Small intestine (tissue), 7 donors: Measurements from ENCODE around the gene SMYD3. TPM values are rescaled to one million over a fixed set of nuclear protein-coding genes. Genes with fewer than 3 reads are reported as not detected.

ENCODE experiments used
- DNase-seq, 2 donors: peaks; one replicate each; pipeline versions ENCODE4 v3.0.0 to v3.0.0-alpha.2; 2013
- FAIRE-seq: peaks from 2 replicates; lab custom pipeline; 2012; peaks lifted over from hg19 to GRCh38; lab: Jason Lieb, UNC
- H3K27ac ChIP-seq, 3 donors: one replicate each; pipeline ENCODE4 v1.5.1; 2013; ENCODE audit warnings: low read length in 2 of 3, mild to moderate bottlenecking in 2 of 3, control low read depth in 1 of 3, inconsistent platforms in 1 of 3, low read depth in 1 of 3, moderate library complexity in 1 of 3
- H3K27me3 ChIP-seq, 3 donors: one replicate each; pipeline ENCODE4 v1.6.1; 2013; ENCODE audit warnings: low read length in 3 of 3, inconsistent platforms in 1 of 3; ENCODE audit not compliant: control insufficient read depth in 3 of 3, insufficient read depth in 3 of 3
- H3K36me3 ChIP-seq, 3 donors: one replicate each; pipeline ENCODE4 v1.6.1; 2013; ENCODE audit warnings: low read length in 3 of 3, inconsistent platforms in 1 of 3, low read depth in 1 of 3, mild to moderate bottlenecking in 1 of 3, moderate library complexity in 1 of 3; ENCODE audit not compliant: control insufficient read depth in 3 of 3, insufficient read depth in 2 of 3
- H3K4me1 ChIP-seq, 3 donors: one replicate each; pipeline ENCODE4 v1.6.1; 2013; ENCODE audit warnings: low read length in 2 of 3, inconsistent platforms in 1 of 3, low read depth in 1 of 3, mild to moderate bottlenecking in 1 of 3, moderate library complexity in 1 of 3; ENCODE audit not compliant: control insufficient read depth in 3 of 3, insufficient read depth in 2 of 3
- H3K4me3 ChIP-seq, 3 donors: one replicate each; pipeline ENCODE4 v1.5.1; 2013; ENCODE audit warnings: low read length in 3 of 3, control low read depth in 1 of 3, inconsistent platforms in 1 of 3, low read depth in 1 of 3, mild to moderate bottlenecking in 1 of 3, moderate library complexity in 1 of 3
- H3K9me3 ChIP-seq, 2 donors: one replicate each; pipeline ENCODE4 v1.6.1; 2013; ENCODE audit warnings: low read depth in 1 of 2, low read length in 1 of 2; ENCODE audit not compliant: control insufficient read depth in 2 of 2, insufficient read depth in 1 of 2
- WGBS, 3 donors: extraction: QIAGEN DNeasy Blood & Tissue Kit; methylation state at CpG; one replicate each; pipeline ENCODE4 v1.1.7; 2013; 5-methylcytosine and 5-hydroxymethylcytosine counted together
- polyA plus RNA-seq, 4 donors: library from polyadenylated mRNA; stranded (reverse) in 3 of 4; unstranded in 1 of 4; fragments of 200-250 nt in 3 of 4; fragments of 120-200 nt in 1 of 4; gene quantifications; one replicate each; pipeline versions ENCODE4 v1.2.1 to v1.2.3, GENCODE V29; 2013
- donor health status: healthy with polysubstance abuse.
- donor health status: control.
- donor health status: control.
- donor health status: Bipolar disorder and iron deficiency.
- donor health status: healthy.

The SMYD3 gene
- polyA plus RNA-seq, 4 donors, result 5.4 to 10.1 (median 8.5) TPM

DNA sequence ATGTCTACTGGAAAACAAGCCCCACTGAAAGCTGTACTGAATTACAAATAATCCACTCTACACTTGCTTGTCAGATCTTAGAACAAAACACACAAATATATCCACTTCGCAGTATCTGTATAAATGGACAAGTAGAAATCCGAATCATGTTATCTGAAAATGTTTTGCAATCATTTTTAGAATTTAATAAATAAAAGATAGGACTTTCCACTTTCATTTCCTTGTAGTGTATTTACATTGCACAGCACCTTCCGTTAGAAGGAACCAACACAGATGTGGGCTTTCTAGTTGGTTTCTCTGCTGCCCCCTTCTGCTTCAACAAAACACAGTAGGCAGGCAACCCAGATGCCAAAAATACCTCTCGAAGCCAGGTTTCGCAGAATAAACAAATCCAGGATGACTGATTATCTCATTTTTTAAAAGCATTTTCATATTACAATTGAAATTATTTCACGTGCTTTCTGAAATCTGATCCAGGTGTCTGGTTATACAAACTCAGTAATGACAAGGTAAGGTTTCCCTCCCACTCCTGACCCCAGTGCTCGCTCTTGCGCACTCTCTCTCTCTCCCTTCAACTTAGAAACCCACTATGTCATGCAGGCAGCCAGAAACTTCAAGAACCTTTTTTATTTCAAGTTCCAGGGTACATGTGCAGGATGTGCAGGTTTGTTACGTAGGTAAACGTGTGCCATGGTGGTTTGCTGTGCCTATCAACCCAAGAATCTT lies 389.9 kb downstream of the SMYD3 start:
- DNase-seq (peak; percentile 45 to 54), FAIRE-seq (no peak)
- H3K27ac ChIP-seq, result peak overlapping the region in 1 of 3 donors; percentile 34
- no peaks in the 10 kb centered on the region for H3K27me3 ChIP-seq
- H3K36me3 ChIP-seq, result no peaks in the 10 kb centered on the region
- H3K4me3 ChIP-seq, result no peak overlapping the region
- peaks cover 0 to 3% of the 10 kb centered on the region in 2 donors for H3K9me3 ChIP-seq
- no peaks in the 10 kb centered on the region for H3K4me1 ChIP-seq
- WGBS, 3 donors, result 39 to 44% (median 40%) methylated on average over 10 of the region's 10 CpGs

DNA sequence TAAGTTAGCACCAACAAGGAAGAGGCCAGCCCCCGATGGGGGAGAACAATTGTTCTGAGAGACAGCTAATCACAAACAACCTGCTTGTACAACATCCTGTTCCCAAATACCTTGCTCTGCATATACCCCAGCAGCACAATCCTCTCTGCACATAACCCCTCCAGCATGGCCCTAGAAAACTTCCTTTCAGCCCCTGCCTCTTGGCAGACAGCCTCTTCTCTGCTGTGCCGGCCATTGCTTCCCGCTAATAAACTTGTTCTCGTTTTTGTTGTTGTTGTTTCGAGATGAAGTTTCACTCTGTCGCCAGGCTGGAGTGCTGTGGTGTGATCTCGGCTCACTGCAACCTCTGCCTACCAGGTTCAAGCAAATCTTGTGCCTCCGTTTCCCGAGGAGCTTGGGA lies 392.7 kb downstream of the SMYD3 start:
- DNase-seq (no peak), FAIRE-seq (no peak)
- Histone ChIP-seq H3K4me3 (no peak overlapping the region), H3K9me3 (peaks cover 0 to 10% of the 10 kb centered on the region in 2 donors), H3K27ac (no peak overlapping the region), H3K36me3 (no peaks in the 10 kb centered on the region), H3K27me3 (no peaks in the 10 kb centered on the region), H3K4me1 (no peaks in the 10 kb centered on the region)
- WGBS, 3 donors, result 77 to 83% (median 79%) methylated on average over 9 of the region's 9 CpGs

DNA sequence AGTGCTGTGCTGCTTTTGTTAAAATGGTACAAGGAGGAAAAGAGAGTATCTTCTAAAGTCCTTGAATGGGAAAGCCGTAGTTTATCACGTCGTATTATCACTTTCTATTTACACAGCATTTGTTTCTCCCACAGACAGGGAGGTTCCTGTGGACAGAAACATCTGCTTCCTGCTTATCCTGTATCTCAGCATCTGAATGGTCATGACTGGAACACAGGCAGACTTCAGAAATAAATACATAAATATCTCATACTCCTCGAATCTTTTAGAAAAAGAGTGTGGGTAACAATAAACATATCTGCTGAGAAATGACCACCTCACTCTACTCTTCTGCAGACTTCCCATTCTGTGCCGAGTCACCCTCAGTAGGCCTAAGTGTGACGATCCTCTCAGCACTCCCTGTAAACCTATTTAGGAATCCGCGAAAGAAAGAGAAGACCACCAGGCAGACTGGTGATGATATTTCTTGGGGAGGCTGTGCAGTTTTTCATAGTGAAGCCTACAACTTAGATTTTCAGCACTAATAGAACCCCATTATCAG lies 393.5 kb downstream of the SMYD3 start:
- DNase-seq (peak in 1 of 2 donors; percentile 9), FAIRE-seq (no peak)
- no peaks in the 10 kb centered on the region for H3K36me3 ChIP-seq
- H3K27ac ChIP-seq, result peak overlapping the region in 1 of 3 donors; percentile 23
- H3K4me1 ChIP-seq, result peaks cover 0 to 2% (median 0%) of the 10 kb centered on the region in 3 donors
- H3K27me3 ChIP-seq, result no peaks in the 10 kb centered on the region
- peaks cover 0 to 7% of the 10 kb centered on the region in 2 donors for H3K9me3 ChIP-seq
- 56 to 75% (median 70%) methylated on average over 8 of the region's 8 CpGs for WGBS, 3 donors
- no peak overlapping the region for H3K4me3 ChIP-seq

DNA sequence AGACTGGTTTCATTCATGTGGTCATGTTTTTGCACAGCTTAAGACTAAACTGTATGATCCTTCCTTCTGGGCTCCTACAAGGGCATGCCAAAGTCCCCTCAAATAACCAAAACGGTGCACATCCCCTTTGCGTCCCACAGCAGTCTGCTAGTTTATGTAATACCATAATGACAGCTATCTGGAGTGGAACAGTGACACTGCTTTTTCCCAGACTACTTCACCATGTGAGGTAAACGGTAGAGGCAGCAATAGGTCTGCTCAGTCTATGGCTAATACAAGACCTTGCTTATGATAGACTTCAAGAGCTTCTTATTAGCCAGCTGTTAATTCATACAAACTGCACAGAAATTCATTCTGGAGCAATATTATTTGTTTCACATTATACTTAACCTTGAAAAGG lies 395.5 kb downstream of the SMYD3 start:
- Histone ChIP-seq H3K9me3 (peaks cover 0 to 7% of the 10 kb centered on the region in 2 donors), H3K27me3 (no peaks in the 10 kb centered on the region), H3K4me3 (no peak overlapping the region), H3K27ac (no peak overlapping the region), H3K4me1 (peaks cover 0 to 3% (median 0%) of the 10 kb centered on the region in 3 donors), H3K36me3 (no peaks in the 10 kb centered on the region)
- 79 to 85% (median 85%) methylated on average over 3 of the region's 3 CpGs for WGBS, 3 donors
- no peak for FAIRE-seq
- no peak for DNase-seq

DNA sequence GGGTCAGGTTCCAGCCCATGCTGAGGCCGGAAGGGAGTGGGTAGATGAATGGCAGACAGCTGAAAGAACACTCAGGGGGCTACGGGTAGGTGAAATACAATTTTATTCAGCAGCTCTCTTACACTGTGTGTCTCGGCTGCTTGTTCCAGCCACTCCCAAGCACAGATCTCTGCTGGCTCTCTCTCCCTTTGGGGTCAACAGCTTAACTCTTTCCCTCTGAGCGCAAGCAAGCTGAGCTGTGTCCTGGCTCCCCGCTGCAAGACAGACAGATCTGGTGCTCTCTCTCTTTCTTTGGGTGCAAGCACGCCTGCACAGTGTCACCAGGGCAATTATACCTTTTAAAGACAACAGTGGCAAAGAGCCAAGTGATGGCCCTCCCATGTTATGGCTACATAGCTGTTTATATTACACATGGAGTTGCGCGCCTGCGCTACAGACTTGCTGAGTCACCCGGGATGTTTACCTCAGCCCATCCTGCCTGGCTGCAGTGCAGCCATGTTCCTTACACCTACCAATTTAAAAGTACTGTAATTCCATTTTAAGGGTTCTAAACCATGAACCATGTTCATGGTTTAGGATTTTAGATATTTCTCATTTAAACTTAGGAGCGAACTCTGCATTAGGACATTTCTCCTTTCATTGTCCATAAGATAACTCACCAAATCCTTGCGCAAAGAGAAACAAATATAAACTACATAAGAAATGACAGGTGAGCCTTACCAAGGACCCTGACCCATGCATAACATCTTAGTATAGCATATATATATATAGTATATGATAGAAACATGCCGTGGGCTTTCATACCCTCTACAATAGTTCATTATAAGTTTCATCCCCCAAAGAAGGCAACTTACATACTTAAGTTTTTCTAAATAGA lies 396.5 kb downstream of the SMYD3 start:
- Histone ChIP-seq H3K4me1 (peaks cover 0 to 3% (median 0%) of the 10 kb centered on the region in 3 donors), H3K27ac (no peak overlapping the region), H3K9me3 (peaks cover 0 to 7% of the 10 kb centered on the region in 2 donors), H3K27me3 (no peaks in the 10 kb centered on the region), H3K36me3 (no peaks in the 10 kb centered on the region), H3K4me3 (no peak overlapping the region)
- DNase-seq, result peak in 1 of 2 donors; percentile 32
- FAIRE-seq, result no peak
- WGBS, 3 donors, result 79 to 91% (median 87%) methylated on average over 13 of the region's 13 CpGs

GRCh38 chr1:246108278-246108925 lies 398.7 kb downstream of the SMYD3 start:
- peaks cover 0 to 7% of the 10 kb centered on the region in 2 donors for H3K9me3 ChIP-seq
- no peaks in the 10 kb centered on the region for H3K27me3 ChIP-seq
- no peak overlapping the region for H3K27ac ChIP-seq
- no peak for FAIRE-seq
- 33 to 68% (median 57%) methylated on average over 6 of the region's 6 CpGs for WGBS, 3 donors
- H3K4me3 ChIP-seq, result no peak overlapping the region
- peaks cover 0 to 3% (median 0%) of the 10 kb centered on the region in 3 donors for H3K4me1 ChIP-seq
- no peaks in the 10 kb centered on the region for H3K36me3 ChIP-seq
- DNase-seq, result peak; percentile 32 to 39

DNA sequence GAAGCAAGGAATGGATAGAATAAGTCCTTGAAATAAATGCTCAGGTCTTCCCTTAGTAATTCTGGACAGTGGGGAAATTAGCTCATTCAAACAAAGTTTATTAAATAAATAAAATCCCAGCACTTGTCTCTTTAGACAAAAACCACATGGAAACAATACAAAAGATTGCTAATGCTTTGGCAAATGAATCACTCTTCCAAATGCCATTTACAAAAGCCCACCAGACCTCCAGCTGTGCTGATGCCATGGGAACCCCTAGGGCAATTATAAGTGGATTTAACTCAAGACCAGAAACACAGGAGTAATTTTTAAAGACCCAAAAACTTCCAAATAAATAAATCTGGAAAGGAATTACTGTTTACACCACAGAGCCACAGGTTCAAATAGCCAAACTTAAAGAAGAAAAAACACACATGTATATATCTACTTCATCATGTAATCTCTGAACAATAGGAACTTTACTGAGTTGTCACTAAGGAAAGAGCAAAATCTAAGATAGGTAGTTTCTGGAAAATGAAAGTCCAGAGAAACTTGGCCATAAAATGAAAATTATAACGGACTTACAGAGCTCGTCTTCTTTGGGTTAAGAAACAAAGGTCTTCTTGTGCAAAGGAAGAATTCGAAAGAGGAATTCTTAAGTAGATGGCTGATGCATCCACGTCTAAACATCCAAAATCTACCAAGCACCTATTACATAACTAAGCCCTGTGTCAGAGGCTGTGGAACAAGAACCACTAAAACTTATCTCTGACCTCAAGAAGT lies 399.4 kb downstream of the SMYD3 start:
- Histone ChIP-seq H3K4me3 (no peak overlapping the region), H3K36me3 (no peaks in the 10 kb centered on the region), H3K27me3 (no peaks in the 10 kb centered on the region), H3K4me1 (peaks cover 0 to 3% (median 0%) of the 10 kb centered on the region in 3 donors), H3K9me3 (peaks cover 0 to 7% of the 10 kb centered on the region in 2 donors), H3K27ac (no peak overlapping the region)
- FAIRE-seq, result no peak
- 21 to 49% (median 44%) methylated on average over 4 of the region's 4 CpGs for WGBS, 3 donors
- no peak for DNase-seq
